Measurements from ENCODE around the gene PMP22. TPM values are rescaled to one million over a fixed set of nuclear protein-coding genes. Genes with fewer than 3 reads are reported as not detected.

The PMP22 gene
- total RNA-seq, 6 experiments from 2014 or later: 3.0 to 9.2 (median 6.9) TPM

DNA sequence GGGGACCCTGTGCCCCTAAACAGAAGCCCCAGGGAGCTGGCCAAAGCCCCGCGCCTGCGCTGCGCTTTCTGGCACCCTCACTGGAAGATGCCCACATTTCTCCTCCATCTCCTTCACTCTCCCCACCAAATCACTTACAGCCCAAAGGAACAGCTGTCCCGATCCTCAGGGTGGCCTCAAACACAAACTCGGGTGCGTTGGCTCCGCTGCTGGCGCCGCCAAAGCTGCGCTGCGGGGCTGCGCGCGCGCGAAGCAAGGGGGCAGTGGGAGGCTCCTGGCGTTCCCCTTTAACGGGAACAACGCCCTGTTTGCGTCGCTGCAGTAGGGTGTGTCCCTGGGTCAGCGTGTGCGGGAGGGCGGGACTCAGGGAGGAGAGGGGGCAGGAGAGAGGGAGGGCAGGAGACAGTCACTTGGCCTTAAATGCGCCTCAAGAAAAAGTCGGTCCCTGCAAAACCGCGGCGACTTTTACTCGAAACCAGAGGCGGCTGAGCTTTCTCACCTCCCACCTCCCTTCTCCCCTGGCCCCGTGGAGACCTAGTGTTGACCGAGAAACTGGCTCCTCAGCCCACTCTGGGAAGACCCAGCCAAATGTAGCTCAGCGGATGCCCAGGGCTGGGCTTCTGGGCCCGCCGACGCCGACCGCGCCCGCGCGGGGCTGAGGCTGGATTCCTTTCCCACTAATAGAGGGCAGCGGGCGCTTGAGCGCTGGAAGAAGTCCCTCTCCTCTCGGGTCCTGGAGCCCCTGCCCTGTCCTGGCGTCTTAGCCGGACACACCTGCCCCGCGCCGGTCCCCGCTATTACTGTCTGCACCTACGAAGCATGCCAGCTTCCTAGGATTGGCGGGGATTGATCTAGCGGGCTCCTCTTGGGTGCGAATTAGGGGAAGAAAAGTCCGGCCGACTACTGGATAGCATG is 2.6 kb downstream of the PMP22 start:
- intact Hi-C loops (cut with DNase I): loop anchor here in 1 of 2 donors (10.0 kb wide), 1 partner anchor 242 kb away; no protein-coding TSS in a partner anchor

DNA sequence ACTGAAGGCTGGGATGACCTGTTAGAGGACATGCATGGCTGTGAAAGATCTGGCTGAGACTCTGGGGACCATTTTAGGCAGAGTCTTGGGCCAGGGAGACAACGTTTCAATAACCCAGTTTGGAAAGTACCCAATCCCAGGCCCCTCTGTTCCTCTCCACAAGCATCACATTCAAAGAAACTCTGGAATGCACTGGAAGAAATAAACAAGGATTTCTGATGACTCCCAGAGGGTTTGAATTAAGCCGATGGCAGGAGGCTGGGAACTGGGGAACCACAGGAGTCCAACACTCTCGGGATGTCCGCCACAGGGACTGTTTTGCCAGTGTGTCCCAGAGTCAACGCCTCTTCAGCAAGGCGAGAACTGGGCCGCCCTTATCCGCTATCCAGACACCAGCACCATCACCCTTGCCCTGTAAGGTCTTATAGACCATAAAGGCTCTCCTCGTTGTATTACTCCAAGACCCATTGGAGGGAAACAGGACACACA is 3.3 kb downstream of the PMP22 start:
- peaks cover 0 to 7% (median 0%) of the 10 kb centered on the region in 4 donors for H3K4me1 ChIP-seq
- DNase-seq: no peak
- H3K9me3 ChIP-seq: no peaks in the 10 kb centered on the region
- H3K27ac ChIP-seq: peak overlapping the region; percentile 44 to 83 (median 58)
- intact Hi-C loops (cut with DNase I): loop anchor here in 1 of 2 donors (10.0 kb wide), 1 partner anchor 243 kb away; no protein-coding TSS in a partner anchor
- no peaks in the 10 kb centered on the region for H3K27me3 ChIP-seq
- TF ChIP-seq, protein P1, sequence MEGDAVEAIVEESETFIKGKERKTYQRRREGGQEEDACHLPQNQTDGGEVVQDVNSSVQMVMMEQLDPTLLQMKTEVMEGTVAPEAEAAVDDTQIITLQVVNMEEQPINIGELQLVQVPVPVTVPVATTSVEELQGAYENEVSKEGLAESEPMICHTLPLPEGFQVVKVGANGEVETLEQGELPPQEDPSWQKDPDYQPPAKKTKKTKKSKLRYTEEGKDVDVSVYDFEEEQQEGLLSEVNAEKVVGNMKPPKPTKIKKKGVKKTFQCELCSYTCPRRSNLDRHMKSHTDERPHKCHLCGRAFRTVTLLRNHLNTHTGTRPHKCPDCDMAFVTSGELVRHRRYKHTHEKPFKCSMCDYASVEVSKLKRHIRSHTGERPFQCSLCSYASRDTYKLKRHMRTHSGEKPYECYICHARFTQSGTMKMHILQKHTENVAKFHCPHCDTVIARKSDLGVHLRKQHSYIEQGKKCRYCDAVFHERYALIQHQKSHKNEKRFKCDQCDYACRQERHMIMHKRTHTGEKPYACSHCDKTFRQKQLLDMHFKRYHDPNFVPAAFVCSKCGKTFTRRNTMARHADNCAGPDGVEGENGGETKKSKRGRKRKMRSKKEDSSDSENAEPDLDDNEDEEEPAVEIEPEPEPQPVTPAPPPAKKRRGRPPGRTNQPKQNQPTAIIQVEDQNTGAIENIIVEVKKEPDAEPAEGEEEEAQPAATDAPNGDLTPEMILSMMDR (IDR thresholded peaks at IDR 0.05): no peak
- no peak for TF ChIP-seq POLR2A (IDR thresholded peaks at IDR 0.05)
- H3K36me3 ChIP-seq: no peaks in the 10 kb centered on the region
- no peak for ATAC-seq
- WGBS (ENCODE audit: insufficient coverage, low coverage, low lambda C conversion rate, missing lambda C conversion rate): 6% methylated on average over 7 of the region's 9 CpGs
- H3K4me3 ChIP-seq: peak overlapping the region; percentile 45 to 54 (median 50)

More for the DNA sequence above, 2.6 kb downstream of the PMP22 start:
- no peaks in the 10 kb centered on the region for H3K27me3 ChIP-seq
- WGBS (ENCODE audit: insufficient coverage, low coverage, low lambda C conversion rate, missing lambda C conversion rate): 5% methylated on average over 34 of the region's 60 CpGs
- H3K9me3 ChIP-seq: no peaks in the 10 kb centered on the region
- H3K27ac ChIP-seq: peak overlapping the region; percentile 34 to 83 (median 58)
- H3K4me1 ChIP-seq: peaks cover 0 to 7% (median 0%) of the 10 kb centered on the region in 4 donors
- DNase-seq (peak; percentile 68 to 75 (median 72)), ATAC-seq (peak; percentile 45 to 67 (median 59))
- no peaks in the 10 kb centered on the region for H3K36me3 ChIP-seq
- TF ChIP-seq, protein P1 (IDR thresholded peaks at IDR 0.05): peak in 1 of 4 donors; percentile 15
- peak; percentile 52 for TF ChIP-seq POLR2A (IDR thresholded peaks at IDR 0.05)
- H3K4me3 ChIP-seq: peak overlapping the region; percentile 45 to 54 (median 50)

DNA sequence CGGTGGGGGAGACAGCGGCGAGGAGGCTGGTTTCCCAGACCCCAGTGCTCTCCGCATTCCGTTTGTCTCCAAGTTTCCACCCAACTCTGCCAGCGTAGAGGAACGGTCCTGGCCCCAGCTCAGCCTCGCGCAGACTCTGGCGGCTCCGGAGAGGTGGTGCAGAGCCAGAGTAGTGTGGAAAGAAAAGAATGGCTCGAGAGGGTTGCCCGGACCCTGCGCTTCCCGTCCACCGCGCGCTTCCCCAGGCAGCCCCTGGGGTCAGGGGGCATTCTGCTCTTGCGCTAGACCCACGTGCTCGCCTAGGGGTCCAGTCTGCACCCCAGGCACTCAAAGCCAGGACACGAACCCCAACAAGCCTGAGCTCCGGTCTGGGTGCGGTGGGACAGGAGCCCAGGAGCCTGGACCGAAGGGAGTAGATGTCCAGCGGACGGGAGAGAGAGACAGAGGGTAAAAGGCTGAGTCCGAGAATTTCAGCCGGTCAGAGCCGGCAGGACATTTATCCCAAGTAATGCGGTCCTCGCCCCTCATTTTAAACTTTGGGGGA is 3.8 kb downstream of the PMP22 start:
- peak in 2 of 3 donors; percentile 37 to 49 for DNase-seq
- TF ChIP-seq, protein P1 (IDR thresholded peaks at IDR 0.05): no peak
- no peak for TF ChIP-seq POLR2A (IDR thresholded peaks at IDR 0.05)
- H3K27ac ChIP-seq: peak overlapping the region; percentile 44 to 83 (median 58)
- ATAC-seq: peak; percentile 6 to 22 (median 13)
- H3K4me3 ChIP-seq: peak overlapping the region; percentile 45 to 54 (median 50)
- no peaks in the 10 kb centered on the region for H3K36me3 ChIP-seq
- no peaks in the 10 kb centered on the region for H3K27me3 ChIP-seq
- intact Hi-C loops (cut with DNase I): loop anchor here in 1 of 2 donors (10.0 kb wide), 1 partner anchor 243 kb away; no protein-coding TSS in a partner anchor
- peaks cover 0 to 7% (median 0%) of the 10 kb centered on the region in 4 donors for H3K4me1 ChIP-seq
- 6% methylated on average over 18 of the region's 32 CpGs for WGBS (ENCODE audit: insufficient coverage, low coverage, low lambda C conversion rate, missing lambda C conversion rate)
- H3K9me3 ChIP-seq: no peaks in the 10 kb centered on the region

DNA sequence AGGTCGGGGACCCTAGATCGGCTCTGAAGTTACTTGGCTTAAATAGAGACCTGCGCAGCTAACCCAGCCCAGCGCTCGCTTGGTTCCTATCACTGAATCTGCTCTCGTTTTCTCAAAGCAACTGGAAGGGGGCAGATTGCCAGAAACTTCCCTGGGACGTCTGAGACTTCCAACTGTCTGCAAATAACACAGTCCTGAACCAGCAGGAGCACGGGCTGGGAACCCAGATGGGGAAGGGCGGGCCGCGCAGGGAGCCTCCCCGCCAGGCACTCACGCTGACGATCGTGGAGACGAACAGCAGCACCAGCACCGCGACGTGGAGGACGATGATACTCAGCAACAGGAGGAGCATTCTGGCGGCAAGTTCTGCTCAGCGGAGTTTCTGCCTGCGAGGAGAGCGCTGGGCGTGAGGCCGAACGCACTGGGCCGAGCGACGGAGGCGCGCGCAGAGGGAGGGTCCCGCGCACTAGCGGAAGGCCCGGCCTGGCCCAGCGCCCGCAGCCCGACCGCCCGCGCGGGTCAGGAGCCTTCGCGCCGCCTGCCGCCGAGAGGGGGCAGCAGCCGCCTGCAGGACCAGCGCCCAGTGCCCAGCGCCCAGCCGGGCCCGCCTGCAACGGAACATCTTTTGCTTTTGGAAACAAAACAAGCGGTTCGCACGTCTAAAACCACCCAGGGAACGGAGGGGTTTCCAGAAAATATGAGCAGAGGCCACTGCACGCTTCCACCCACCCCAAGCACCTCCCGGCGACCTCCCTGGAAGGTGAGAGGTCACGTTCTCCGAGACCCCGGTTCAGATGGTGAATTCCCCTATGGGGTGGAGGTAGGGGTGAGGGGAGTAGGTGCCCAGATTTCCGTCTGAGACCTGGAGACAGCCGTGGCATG is 4.5 kb downstream of the PMP22 start:
- WGBS (ENCODE audit: insufficient coverage, low coverage, low lambda C conversion rate, missing lambda C conversion rate): 2% methylated on average over 15 of the region's 67 CpGs
- Histone ChIP-seq H3K4me1 (peaks cover 0 to 7% (median 0%) of the 10 kb centered on the region in 4 donors), H3K27ac (peak overlapping the region; percentile 45 to 83 (median 58)), H3K36me3 (no peaks in the 10 kb centered on the region), H3K9me3 (no peaks in the 10 kb centered on the region), H3K27me3 (no peaks in the 10 kb centered on the region), H3K4me3 (peak overlapping the region; percentile 45 to 54 (median 50))
- intact Hi-C loops (cut with DNase I): loop anchor here in 1 of 2 donors (10.0 kb wide), 1 partner anchor 244 kb away; no protein-coding TSS in a partner anchor
- ATAC-seq (peak; percentile 81 to 89 (median 85)), DNase-seq (peak; percentile 81 to 88 (median 81))
- TF ChIP-seq POLR2A (IDR thresholded peaks at IDR 0.05): peak; percentile 38
- TF ChIP-seq, protein P1 (IDR thresholded peaks at IDR 0.05): peak; percentile 90 to 95 (median 92)
